Subcutaneous adipose tissue (tissue), 4 donors: Measurements from ENCODE around the gene PSIP1. TPM values are rescaled to one million over a fixed set of nuclear protein-coding genes. Genes with fewer than 3 reads are reported as not detected.

Source experiments
- total RNA-seq, 4 donors: library from RNA; depleted of rRNA; stranded (reverse); fragments of >200 nt; gene quantifications; one replicate each; pipeline ENCODE4 v1.1.0, GENCODE V29; 2016
- TF ChIP-seq, protein P1 (sequence below): fragments of 450-650 bp; IDR thresholded peaks from one replicate; pipeline ENCODE4 v1.5.1; 2016; ENCODE audit warnings: low read depth, mild to moderate bottlenecking, control low read depth, antibody characterized with exemption, moderate library complexity

Gene PSIP1
- total RNA-seq, 4 donors from 2014 or later, result 26.1 to 32.0 (median 27.1) TPM

DNA sequence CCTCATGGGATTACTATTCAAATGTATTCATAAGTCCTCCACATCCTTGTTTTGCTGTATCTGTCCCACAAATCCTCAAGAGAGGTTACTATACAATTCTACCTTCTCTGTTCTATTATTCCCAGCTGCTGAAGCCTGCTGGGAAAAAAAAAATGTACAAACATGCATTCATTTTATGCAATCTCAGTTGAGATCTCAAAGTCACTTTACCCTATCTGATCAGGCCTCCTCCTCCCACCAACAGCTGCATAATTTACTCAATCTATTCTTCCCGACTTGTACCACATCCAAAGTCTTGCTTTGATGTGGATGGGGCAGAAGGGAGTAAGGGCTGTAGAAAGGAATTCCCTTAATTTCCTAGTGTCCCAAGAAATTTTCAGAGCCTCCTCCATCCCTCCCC lies 28.6 kb downstream of the PSIP1 start:
- TF ChIP-seq, protein P1, sequence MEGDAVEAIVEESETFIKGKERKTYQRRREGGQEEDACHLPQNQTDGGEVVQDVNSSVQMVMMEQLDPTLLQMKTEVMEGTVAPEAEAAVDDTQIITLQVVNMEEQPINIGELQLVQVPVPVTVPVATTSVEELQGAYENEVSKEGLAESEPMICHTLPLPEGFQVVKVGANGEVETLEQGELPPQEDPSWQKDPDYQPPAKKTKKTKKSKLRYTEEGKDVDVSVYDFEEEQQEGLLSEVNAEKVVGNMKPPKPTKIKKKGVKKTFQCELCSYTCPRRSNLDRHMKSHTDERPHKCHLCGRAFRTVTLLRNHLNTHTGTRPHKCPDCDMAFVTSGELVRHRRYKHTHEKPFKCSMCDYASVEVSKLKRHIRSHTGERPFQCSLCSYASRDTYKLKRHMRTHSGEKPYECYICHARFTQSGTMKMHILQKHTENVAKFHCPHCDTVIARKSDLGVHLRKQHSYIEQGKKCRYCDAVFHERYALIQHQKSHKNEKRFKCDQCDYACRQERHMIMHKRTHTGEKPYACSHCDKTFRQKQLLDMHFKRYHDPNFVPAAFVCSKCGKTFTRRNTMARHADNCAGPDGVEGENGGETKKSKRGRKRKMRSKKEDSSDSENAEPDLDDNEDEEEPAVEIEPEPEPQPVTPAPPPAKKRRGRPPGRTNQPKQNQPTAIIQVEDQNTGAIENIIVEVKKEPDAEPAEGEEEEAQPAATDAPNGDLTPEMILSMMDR, result no peak

- TF ChIP-seq, protein P1, result no peak
These were observed 30.7 kb downstream of the PSIP1 start for GRCh38 chr9:15480028-15480427.

DNA sequence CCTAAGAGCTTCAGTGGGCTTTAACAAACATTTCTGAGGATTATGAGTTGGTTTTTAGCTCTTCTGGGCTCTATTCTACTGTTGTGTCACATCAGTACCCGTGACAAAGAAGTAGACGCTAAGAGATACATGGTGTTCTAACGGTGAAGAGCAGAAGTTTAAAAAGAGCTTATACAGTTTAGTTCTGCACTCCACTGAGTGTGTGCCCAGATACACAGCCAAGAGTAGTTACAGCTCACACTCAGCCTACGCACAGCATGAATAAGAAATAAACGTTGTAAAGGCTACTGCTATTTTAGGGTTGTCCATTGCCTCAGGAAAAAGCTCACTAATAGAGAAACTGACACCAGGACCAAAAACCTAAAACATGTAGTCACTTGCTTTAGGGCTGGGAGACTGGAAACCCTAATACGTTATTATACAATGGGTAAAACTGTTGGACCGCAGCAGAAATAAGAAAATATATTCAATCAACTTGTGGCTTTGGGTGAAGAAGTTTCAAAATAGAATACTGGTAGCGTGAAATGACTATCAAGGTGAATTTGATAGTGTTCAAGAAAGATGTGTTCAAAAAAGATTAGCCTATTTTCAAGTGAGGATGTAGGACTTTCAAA lies 34.7 kb downstream of the PSIP1 start:
- TF ChIP-seq, protein P1, result no peak

DNA sequence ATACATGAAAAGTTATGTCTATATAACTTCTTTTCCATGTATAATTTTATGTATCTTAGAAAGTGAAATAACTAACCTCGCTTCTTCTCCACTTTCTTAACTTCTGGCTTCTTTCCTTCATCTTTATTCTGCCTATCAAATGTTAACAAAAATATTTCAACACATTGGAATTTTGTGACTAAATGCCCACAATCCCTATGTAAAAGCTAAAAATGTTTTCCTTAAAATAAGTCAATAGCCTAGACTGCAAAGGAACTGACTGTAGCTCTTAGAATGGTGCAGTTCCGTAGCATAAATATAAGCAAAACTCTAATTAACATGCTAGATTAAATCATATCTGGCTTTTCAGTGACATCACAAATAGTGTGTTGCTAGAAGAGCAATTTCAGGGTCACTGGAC lies 40.9 kb downstream of the PSIP1 start:
- TF ChIP-seq, protein P1, result no peak

DNA sequence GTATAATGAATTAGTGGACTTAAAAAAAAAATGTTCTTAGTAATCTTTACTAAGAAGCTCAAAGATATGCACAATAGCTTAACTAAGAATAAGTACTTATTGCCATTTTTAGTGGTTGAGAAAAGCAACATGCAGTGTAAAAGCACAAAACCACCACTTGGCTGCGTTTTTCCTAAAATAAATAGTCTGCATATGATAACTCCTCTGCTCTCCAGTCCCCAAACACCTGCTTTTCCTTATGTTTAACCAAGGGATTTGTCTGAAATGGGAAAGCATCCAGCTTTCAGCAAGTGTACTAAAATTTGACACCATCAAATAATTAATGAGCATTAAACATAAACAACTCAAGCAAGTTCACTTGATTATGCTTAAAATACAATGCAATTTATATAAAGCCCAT lies 41.4 kb downstream of the PSIP1 start:
- TF ChIP-seq, protein P1, result no peak

DNA sequence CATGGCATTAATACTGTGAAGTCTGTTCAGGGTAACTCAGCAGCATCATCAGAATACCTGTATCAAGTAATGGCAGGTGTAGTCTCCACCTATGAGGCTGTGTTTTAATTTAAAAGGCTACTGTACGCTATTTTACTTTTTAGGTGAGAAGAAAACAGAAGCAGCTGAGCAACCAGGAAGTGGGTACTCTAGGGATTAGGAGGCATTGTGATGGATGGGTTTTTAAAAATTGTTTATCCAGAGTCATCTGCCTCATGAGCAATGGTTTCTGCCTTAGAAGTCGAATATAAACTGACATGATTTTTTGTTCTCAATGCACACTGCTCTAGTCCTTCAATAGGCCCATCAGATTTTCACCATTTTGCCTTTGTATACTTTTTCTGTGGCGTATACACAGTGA lies 42.6 kb downstream of the PSIP1 start:
- TF ChIP-seq, protein P1, result no peak

DNA sequence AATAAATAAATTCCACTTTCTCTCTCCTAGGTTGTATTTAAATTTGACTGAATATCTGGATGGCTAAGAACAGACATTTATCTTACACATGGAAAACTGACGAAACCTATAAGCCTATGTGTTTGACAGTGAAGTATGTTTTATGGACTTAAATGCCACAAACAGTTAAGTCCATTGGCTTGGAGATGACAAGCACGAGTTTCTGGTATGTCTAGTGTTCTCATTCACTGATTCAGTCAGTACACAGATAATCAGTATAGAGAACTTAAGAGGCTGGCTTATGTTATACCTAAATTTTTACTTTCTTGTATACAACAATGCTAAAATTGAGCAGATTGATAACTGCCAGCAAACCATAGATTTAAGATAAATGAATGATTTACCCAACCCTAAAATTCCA lies 49.2 kb downstream of the PSIP1 start:
- TF ChIP-seq, protein P1, result no peak
